ENCODE results near the gene FARP1.

- TF ChIP-seq CTCF (IDR thresholded peaks at IDR 0.05) (no peak), POLR2A (IDR thresholded peaks at IDR 0.05) (no peak), POLR2AphosphoS5 (IDR thresholded peaks at IDR 0.05; ENCODE audit: insufficient read depth in 1 of 2, low read depth in 1 of 2) (no peak)
These were observed 289.7 kb downstream of the FARP1 start for GRCh38 chr13:98432638-98433037.
